CD4-positive, alpha-beta T cell treated with Interleukin-4 for 4 hours (primary cell): ENCODE measurements around the gene TBX21.
A peak's percentile ranks its signal among the peaks of the same experiment; 100 is the strongest.
"Not testable (repeated sequence)": the region's sequence is repeated elsewhere in the genome, so short reads cannot be mapped to it uniquely, and the experiment has no call there.

Experiments
- DNase-seq: peaks from one replicate; pipeline ENCODE4 v3.0.0-alpha.2; 2020

The TBX21 gene

DNA sequence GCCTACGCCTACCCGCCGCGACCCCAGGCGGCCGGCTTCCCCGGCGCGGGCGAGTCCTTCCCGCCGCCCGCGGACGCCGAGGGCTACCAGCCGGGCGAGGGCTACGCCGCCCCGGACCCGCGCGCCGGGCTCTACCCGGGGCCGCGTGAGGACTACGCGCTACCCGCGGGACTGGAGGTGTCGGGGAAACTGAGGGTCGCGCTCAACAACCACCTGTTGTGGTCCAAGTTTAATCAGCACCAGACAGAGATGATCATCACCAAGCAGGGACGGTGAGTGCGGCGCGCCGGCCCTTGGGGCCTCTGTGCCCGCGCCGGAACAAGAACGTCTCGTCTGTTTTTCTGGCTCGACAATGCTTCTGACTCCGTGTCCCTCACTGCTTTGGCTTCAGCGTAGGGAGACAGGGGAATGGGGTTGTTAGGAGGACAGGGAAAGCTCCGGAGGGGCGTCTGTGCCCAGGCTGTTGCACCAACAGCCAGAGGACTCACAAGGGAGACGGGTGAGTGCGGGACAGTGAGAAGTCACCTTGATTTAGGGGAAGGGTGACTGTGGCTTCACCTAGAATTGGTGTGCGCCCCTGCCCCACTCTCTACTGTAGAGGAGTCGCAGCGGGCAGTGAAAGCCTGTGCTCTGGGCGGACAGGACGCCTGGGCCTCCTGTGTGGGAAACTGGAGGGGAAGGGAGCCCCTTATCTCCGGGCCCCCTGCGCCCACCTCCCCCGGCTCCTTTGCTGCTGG is 806 bp downstream of the TBX21 start:
- no peak for DNase-seq

DNA sequence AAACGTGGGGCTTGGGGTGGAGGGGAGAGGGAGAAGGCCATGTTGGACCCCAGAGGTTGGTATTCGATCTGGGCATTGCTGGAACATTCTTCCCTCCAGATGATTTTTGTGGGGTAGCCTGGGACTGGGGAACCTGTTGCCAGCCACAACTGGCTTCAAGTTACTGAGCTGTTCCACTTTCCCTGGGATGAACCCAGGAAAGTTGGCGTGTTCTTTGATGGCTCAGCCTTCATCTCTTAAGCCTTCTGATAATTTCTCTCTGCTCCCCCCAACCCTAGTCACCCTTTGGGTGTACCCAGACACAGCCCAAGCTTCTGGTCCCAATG is 2.1 kb downstream of the TBX21 start:
- no peak for DNase-seq

DNA sequence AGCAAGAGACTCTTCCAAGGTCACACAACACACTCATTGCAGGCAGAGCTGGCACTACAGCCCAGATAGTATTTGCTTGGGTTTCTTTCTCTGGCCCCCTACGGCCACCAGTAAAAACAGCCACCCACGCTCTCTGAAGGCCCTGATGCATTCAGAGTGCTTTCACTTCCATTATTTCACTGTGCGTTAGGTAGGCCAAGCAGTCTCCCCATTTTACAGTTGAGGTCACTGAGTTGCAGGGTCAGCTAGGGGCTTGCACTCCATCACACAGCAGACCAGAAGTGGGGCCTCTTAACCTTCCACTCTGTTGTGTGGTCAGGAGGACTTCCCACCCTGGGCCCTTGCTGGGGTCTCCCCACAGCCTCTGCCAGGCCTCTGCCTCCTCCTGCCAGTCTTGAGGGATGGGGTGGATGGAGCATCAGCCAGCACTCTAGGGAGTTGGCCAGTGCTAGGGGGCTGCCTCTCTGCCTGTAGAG is 2.5 kb downstream of the TBX21 start:
- no peak for DNase-seq

DNA sequence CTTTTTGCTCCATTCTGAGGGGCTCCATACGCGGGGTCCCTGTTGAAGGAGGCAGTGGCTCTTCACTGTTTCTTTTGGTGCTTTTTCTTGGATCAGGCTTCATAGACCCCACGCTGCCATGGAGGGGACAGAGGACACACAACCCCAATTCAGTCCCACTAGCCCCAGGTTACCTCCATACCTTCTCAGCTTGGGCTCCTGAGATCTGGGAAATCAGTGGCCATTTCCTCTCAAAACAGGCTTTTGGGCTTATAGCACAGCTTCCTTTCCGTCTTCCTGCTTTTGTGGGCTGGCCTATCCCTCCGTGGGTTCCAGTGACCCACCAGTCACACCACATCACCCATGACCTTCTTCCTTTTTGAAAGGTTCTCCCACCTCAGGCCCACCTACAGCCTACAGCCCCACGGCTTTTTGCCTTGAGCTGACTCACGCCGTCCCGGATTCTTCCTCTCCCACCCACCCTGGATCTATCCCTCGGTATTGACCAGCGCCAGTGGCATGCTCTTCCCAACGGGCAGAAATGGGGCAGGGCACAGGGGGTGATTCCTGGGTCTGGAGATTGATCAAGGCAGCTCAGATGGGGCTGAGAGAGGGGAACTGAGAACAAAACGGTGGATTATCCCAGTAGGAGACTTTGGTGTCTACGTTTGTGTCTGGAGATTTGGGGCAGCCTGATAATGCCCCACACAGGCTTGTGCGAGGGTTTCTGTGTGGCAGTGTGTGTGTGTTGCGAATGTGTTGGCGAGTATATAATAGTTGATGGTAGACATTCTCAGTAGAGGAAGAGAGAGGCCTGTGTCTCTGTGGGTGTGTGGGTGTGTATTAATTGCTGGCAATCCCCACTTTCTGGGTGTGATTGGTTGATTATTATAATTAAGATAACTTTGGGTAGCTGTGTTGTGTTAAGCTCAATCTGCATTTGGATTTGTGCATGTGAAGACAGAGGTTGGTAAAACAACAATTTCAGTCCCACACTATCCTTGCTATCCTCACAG is 3.8 kb downstream of the TBX21 start:
- DNase-seq: peak; percentile 54

DNA sequence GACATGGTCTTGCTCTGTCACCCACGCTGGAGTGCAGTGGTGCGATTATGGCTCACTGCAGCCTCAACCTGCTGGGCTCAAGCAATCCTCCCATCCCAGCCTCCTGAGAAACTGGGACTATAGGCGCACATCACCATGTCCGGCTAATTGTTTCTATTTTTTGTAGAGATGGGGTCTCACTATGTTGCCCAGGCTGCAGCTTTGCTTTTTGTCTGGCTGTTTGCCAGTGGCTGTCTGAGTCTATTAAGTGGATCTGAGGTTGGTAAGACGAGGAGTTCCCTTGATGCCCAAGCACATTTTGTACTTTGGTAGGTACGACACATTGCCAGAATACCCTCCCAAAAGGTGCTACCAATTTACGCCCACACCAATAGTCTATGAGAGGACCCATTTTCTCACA is 5.1 kb downstream of the TBX21 start:
- no peak for DNase-seq

DNA sequence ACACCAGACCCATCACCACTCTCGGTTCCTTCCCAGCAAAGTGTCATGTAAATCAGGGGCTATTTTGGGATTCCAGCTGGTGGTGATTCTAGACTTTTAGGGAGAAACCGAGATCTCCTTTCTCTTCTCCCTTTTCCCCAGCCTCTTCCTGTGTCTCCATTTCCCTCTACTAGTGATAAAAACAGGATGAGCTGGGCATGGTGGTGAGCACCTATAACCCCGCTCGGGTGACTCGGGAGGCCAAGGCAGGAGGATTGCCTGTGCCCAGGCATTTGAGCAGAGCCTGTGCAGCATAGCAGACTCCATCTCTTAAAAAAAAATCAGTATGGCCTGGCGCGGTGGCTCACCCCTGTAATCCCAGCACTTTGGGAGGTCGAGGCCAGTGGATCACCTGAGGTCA is 6.1 kb downstream of the TBX21 start:
- no peak for DNase-seq

DNA sequence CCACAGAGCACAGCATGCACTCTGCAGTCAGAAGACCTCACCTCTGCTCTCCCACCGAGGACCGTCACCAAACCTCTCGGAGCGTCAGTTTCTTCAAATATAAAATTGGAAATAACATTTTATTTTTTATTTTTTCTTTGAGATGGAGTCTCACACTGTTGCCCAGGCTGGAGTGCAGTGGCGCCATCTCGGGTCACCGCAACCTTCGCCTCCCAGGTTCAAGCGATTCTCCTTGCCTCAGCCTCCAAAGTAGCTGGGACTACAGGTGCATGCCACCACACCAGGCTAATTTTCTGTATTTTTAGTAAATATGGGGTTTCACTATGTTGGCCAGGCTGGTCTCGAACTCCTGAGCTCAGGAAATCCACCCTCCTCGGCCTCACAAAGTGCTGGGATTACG is 6.9 kb downstream of the TBX21 start:
- not testable (repeated sequence) for DNase-seq

DNA sequence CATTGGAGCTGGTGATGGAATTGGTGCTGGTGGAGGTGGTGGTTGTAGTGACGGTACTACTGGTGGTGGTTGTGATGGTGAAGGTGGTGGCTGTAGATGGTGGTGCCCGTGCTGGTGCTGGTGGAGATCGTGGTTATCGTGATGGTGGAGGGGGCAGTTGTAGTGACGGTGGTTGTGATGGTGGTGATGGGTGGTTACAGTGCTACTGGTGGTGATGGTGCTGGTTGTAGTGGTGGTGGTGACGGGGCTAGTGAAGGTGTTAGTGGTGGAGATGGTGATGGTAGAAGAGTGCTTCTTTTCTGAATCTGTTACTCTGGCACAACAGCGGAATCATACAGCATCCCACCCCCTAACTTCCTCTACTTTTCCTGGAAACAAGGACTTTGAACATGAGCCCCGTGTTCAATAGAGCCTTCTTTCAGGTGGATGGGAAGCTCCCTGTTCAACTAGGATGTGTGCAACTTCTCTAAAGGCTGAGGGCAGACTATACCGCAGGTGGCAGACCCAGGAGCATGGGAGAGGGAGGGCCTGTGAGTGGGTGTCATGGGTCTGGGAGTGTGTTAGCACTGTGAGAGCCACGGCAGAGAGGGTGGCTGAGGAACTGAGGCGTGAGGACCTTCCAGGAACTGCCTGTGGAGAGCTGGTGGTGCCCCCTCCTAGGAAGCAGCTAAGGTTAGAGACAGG is 8.2 kb downstream of the TBX21 start:
- peak; percentile 53 for DNase-seq

DNA sequence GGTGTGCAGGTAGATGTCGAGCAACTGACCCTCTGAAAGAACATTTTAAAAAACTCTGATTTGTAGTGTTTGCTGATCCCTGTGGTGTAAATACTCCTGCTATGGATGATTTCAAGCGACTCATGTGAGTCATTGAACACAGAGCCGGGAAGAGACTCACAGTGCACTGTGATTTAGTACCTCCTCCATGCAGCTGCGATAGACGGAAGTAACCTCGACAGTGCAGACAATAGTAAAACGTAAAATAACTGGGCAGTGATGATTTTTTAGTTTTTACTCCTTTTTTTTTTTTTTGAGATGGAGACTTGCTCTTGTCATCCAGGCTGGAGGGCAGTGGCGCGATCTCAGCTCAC is 8.7 kb downstream of the TBX21 start:
- no peak for DNase-seq

DNA sequence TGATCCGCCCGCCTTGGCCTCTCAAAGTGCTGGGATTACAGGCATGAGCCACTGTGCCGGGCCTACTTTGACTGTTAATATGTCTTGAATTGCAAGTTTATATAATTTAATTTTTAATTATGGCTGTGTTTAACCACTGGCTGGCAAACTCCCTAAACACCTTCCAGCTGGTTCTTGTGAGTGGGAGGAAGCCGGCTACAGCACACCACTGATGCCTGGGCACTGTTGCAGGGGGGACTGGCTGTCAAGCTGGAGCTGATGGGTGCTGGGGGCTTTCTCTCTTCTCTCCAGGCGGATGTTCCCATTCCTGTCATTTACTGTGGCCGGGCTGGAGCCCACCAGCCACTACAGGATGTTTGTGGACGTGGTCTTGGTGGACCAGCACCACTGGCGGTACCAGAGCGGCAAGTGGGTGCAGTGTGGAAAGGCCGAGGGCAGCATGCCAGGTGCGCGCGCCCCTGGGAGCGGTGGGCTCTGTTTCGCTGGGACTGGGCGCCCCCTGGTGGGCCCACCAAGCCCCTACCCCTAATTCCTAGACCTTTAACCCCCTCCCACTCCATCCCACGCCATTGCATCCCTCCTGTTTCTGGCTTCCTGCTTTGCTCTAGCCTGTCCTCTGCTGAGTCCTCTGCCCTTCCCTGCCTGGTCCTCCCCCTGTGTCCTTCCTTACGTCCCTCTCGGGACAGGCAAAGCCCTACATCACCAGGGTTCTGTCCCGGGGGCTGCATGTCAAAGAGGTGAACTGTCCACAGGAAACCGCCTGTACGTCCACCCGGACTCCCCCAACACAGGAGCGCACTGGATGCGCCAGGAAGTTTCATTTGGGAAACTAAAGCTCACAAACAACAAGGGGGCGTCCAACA is 9.5 kb downstream of the TBX21 start:
- no peak for DNase-seq

DNA sequence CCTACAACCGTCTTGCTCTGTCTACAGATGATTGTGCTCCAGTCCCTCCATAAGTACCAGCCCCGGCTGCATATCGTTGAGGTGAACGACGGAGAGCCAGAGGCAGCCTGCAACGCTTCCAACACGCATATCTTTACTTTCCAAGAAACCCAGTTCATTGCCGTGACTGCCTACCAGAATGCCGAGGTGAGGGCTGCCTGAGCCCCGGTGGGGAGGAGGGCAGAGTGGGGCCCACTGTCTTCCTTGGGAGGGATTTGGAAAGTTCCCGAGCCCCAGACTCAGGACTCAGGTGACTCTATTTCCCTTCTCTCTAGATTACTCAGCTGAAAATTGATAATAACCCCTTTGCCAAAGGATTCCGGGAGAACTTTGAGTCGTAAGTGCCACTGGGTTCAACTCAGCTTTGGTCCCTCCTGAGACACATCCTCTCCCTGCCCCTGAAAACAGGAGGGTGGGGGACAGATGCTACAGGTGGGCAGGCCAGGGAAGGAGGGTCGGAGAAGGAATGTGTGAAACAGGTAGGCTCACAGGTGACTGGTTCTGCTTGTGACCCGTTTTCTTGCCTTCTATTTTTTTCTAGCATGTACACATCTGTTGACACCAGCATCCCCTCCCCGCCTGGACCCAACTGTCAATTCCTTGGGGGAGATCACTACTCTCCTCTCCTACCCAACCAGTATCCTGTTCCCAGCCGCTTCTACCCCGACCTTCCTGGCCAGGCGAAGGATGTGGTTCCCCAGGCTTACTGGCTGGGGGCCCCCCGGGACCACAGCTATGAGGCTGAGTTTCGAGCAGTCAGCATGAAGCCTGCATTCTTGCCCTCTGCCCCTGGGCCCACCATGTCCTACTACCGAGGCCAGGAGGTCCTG is 11.4 kb downstream of the TBX21 start:
- DNase-seq: no peak

DNA sequence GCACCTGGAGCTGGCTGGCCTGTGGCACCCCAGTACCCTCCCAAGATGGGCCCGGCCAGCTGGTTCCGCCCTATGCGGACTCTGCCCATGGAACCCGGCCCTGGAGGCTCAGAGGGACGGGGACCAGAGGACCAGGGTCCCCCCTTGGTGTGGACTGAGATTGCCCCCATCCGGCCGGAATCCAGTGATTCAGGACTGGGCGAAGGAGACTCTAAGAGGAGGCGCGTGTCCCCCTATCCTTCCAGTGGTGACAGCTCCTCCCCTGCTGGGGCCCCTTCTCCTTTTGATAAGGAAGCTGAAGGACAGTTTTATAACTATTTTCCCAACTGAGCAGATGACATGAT is 12.0 kb downstream of the TBX21 start:
- DNase-seq: no peak

DNA sequence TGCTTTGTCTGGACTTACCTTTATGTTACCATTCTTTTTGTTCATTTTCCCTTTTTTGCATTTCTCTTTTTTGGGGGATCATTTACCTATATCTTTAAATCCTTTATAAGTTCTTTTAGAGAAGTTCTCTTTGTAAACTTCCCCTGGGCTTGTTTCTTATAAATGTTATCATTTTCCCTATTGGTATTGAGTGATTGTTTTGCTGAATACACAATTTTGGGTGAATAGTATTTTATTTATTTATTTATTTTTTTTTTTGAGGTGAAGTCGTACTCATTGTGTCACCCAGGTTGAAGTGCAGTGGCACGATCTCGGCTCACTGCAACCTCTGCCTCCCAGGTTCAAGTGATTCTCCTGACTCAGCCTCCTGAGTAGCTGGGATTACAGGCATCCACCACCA is 18.4 kb downstream of the TBX21 start:
- DNase-seq: no peak

DNA sequence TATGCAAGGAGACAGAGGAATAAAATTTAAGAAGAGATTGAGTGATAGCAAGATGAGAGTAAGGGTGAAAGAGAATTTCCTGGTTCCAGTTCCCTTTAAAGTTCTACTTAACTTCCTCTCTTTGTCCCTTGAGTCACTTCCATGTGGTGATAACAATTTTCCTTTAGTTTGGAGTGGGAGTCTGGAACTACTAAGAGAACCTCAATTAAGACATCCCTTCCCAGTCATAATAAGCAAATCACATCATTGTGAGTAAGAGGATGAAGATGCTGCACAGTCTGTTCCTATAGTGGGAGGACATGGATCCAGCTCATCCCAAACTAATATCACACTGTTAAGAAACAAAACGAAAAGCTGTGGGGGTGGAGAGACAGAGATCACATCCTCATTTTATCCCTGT is 24.4 kb downstream of the TBX21 start:
- DNase-seq: no peak

DNA sequence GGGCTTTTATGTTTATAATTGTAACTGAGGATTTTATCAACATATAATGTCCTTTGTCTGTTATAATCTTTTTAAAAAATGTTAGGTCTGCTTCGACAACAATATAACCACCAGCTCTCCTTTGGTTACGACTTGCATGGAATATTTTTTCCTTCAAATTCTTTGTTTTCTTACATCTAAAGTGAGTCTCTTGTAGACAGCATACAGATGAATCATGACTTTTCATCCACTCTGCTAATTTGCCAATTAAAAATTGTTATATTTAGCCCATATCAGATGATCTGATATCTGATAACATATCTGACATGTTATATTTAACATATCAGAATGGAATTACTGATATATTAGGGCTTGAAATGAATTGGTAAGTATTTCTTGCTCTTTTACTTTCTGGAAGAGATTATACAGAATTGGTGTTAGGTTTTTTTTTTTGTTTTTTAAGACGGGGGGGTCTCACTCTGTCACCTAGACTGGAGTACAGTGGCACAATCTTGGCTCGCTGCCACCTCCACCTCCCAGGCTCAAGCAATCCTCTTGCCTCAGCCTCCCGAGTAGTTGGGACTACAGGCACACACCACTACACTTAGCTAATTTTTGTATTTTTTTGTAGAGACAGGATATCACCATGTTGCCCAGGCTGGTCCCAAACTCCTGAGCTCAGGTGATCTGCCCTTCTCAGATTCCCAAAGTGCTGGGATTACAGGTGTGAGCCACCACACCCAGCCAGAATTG is 27.5 kb downstream of the TBX21 start:
- no peak for DNase-seq

DNA sequence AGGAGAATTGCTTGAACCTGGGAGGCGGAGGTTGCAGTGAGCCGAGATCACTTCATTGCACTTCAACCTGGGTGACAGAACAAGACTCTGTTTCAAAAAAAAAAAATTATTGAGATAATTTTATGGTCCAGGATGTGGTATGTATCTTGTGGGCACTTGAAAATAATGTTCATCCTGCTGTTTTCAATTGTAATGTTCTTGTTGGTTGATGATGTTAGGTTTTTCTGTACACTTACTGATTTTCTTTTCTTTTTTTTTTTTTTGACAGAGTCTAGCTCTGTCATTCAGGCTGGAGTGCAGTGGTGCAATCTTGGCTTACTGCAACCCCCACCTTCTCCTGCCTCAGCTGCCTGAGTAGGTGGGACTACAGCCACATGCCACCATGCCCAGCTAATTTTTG is 29.7 kb downstream of the TBX21 start:
- peak; percentile 22 for DNase-seq

DNA sequence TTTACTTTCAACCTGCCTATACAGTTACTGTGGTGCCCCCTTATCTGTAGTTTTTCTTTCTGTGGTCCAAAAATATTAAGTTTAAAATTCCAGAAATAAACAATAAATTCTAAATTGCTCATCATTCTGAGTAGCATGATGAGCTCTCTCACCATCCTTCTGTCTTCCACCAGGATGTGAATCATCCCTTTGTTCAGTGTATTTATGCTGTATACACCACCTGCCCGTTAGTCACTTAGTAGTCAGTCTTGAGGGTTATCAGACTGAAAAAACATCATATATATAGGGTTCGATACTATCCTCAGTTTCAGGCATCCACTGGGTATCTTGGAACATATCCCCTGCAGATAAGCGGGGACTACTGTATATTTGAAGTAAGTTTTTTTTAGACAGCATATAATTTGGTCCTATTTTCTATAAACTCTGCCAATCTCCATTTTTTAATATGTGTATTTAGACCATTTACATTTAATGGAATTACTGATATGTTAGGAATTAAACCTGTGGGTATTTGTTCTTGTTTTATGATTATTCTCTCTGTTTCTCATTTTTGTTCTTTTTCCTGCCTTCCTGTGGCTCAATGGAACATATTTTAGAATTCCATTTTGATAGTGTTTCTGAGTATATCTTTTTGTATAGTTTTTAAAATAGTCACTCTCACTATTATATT is 31.0 kb downstream of the TBX21 start:
- DNase-seq: peak; percentile 19

DNA sequence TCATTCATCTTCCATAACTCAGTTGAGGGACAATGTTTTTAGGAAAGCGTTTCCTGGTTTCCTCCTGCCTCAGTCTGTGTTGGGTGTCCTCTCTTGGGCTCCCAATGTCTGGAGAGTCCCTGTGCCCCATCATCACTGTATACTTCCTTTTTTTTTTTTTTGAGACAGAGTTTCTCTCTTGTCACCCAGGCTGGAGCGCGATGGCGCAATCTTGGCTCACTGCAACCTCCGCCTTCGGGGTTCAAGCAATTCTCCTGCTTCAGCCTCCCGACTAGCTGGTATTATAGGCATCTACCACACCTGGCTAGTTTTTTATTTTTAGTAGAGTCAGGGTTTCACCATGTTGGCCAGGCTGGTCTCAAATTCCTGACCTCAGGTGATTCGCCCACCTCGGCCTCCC is 40.6 kb downstream of the TBX21 start:
- not testable (repeated sequence) for DNase-seq

DNA sequence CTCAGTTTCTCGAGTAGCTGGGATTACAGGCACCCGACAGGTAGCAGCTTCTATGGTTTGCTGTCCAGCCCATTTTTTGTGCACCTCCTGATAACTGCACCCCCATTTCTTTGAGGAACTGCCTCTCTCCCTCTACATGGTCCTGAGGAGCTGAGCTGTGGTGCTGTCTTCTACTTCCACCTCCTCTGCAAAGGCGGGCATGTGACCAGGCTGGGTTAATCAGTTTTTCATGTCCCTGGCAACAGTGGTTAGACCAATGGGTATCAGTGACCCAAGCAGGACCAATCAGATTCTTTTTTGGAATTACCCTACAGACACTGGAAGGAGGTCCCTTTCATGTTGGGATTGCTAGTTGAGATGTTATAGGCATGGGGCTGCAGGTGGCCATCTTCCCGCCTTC is 41.3 kb downstream of the TBX21 start:
- DNase-seq: no peak

DNA sequence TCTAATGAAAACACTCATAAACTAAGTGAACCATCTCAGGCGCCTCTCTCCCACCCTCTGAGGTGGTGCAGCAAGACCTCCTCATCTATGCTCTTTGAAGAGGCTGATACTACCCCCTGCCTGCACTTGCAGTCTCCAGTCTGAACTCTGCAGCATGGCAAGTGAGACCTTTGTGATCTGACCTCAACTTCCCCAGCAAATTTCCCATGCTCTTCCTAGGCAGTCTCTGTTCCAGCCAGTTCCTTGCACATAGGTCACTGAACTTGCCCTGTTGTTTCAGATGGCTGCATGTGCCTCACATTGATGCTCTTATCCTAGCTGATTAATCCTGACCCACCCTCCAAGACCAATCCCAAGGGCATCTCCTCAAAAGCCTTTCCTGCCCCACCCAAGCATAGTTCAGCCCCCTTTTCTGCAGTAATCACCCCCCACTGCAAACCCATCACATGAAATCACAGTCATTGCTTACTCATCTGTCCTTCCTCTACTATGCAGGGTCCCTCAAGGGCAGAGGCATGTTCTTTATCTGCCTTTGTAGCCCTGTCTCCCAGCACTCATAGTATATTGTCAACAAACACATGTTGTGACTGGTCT is 42.0 kb downstream of the TBX21 start:
- no peak for DNase-seq
